B cell (primary cell): ENCODE data around the gene RNF26. TPM values are rescaled to one million over a fixed set of nuclear protein-coding genes. Genes with fewer than 3 reads are reported as not detected.

ENCODE experiments used
- ATAC-seq: fragments of 200-7000 bp; cut with Tn5 transposase; one replicate; pipeline ENCODE4 v1.10.0; 2021; ENCODE audit warnings: low read depth, mild to moderate bottlenecking, moderate number of reproducible peaks, moderate library complexity
- CTCF ChIA-PET: fragments of 350-600 bp; sonication (Branson Sonifier 250); formaldehyde crosslinking; loops from one replicate; lab custom pipeline; 2021; ENCODE audit warnings: antibody characterized with exemption, inconsistent platforms; lab: Charles Lee
- POLR2A ChIA-PET: fragments of 350-600 bp; sonication (Branson Sonifier 250); formaldehyde crosslinking; loops from one replicate; lab custom pipeline; 2021; ENCODE audit warnings: antibody characterized with exemption; lab: Charles Lee
- DNase-seq: peaks from one replicate; pipeline ENCODE4 v3.0.0; 2013
- H2AFZ ChIP-seq: 2 replicates; pipeline ENCODE4 v1.6.1; 2012; ENCODE audit warnings: mild to moderate bottlenecking, low read depth, low read length; ENCODE audit not compliant: insufficient read depth, poor library complexity, severe bottlenecking
- H3K27ac ChIP-seq, 2 donors: 1 replicate in 1 of 2; 2 replicates in 1 of 2; pipeline ENCODE4 v1.5.1; 2012 to 2013; ENCODE audit warnings: low read length in 2 of 2, mild to moderate bottlenecking in 2 of 2, moderate library complexity in 1 of 2
- H3K27me3 ChIP-seq, 4 experiments: fragments of 200-600 bp in 1 of 4; sonication (generic) in 1 of 4; replicated peaks in 1 of 4; 1 replicate in 2 of 4; 2 replicates in 2 of 4; pipeline versions ENCODE4 v1.6.1 to v1.7.0; 2013 to 2016; ENCODE audit warnings: low read length in 3 of 4, mild to moderate bottlenecking in 2 of 4, mixed read lengths in 1 of 4, moderate library complexity in 1 of 4; ENCODE audit not compliant: insufficient read depth in 4 of 4, control insufficient read depth in 3 of 4; ENCODE audit errors: control extremely low read depth in 1 of 4
- H3K36me3 ChIP-seq, 2 experiments: replicated peaks in 1 of 2; 1 replicate in 1 of 2; 2 replicates in 1 of 2; pipeline versions ENCODE4 v1.6.1 to v1.7.1; 2013; ENCODE audit warnings: low read length in 1 of 2; ENCODE audit not compliant: insufficient read depth in 2 of 2, control insufficient read depth in 1 of 2; ENCODE audit errors: control extremely low read depth in 1 of 2, extremely low read depth in 1 of 2
- H3K4me1 ChIP-seq, 2 donors: fragments of 200-600 bp in 1 of 2; sonication (generic) in 1 of 2; 1 replicate in 1 of 2; 2 replicates in 1 of 2; pipeline versions ENCODE4 v1.5.1 to v1.6.1; 2013 to 2017; ENCODE audit warnings: low read length in 2 of 2; ENCODE audit not compliant: control insufficient read depth in 2 of 2, insufficient read depth in 2 of 2
- H3K4me2 ChIP-seq: replicated peaks from 2 replicates; pipeline ENCODE3; 2012; ENCODE audit warnings: mild to moderate bottlenecking, low read depth, low read length; ENCODE audit not compliant: poor library complexity, severe bottlenecking
- H3K4me3 ChIP-seq, 5 experiments: fragments of 200-600 bp in 1 of 5; sonication (generic) in 1 of 5; 1 replicate in 3 of 5; 2 replicates in 2 of 5; pipeline versions ENCODE4 v1.5.1 to v1.7.0; 2011 to 2016; ENCODE audit warnings: low read length in 4 of 5, mild to moderate bottlenecking in 4 of 5, low read depth in 2 of 5, control low read depth in 1 of 5, moderate library complexity in 1 of 5; ENCODE audit not compliant: insufficient read depth in 1 of 5; ENCODE audit errors: control extremely low read depth in 1 of 5, extremely low read depth in 1 of 5
- H3K79me2 ChIP-seq: fragments of 200-600 bp; sonication (generic); one replicate; pipeline ENCODE4 v1.6.0; 2016; ENCODE audit warnings: low read length; ENCODE audit not compliant: control insufficient read depth, insufficient read depth
- H3K9ac ChIP-seq: fragments of 200-600 bp; sonication (generic); 2 replicates; pipeline ENCODE4 v1.6.1; 2017; ENCODE audit warnings: mild to moderate bottlenecking, low read length, moderate library complexity
- H3K9me3 ChIP-seq, 3 donors: one replicate each; pipeline versions ENCODE4 v1.6.1 to v1.7.1; 2013; ENCODE audit warnings: low read length in 2 of 3; ENCODE audit not compliant: control insufficient read depth in 2 of 3, insufficient read depth in 1 of 3; ENCODE audit errors: control extremely low read depth in 1 of 3
- H4K20me1 ChIP-seq: 2 replicates; pipeline ENCODE4 v1.6.0; 2012; ENCODE audit warnings: mild to moderate bottlenecking, low read length; ENCODE audit not compliant: insufficient read depth, control insufficient read depth, poor library complexity, severe bottlenecking
- H3K27ac Mint-ChIP-seq: one replicate; pipeline ENCODE4 v1.8.0; 2021; ENCODE audit warnings: mixed read lengths
- H3K27me3 Mint-ChIP-seq: one replicate; pipeline ENCODE4 v1.8.0; 2021; ENCODE audit warnings: mixed read lengths
- H3K4me1 Mint-ChIP-seq: one replicate; pipeline ENCODE4 v1.8.0; 2021; ENCODE audit warnings: mixed read lengths
- H3K4me3 Mint-ChIP-seq: one replicate; pipeline ENCODE4 v1.8.0; 2021; ENCODE audit warnings: mixed read lengths
- H3K9me3 Mint-ChIP-seq: one replicate; pipeline ENCODE4 v1.8.0; 2022; ENCODE audit warnings: mixed read lengths; ENCODE audit not compliant: insufficient read depth
- EZH2 ChIP-seq: IDR thresholded peaks from 2 replicates; pipeline ENCODE4 v1.6.1; 2012; ENCODE audit warnings: borderline replicate concordance, low read depth, mild to moderate bottlenecking, moderate library complexity, low read length; ENCODE audit not compliant: insufficient read depth, poor library complexity, severe bottlenecking
- WGBS: methylation state at CpG from one replicate; pipeline ENCODE4 v1.1.5; 2013; ENCODE audit warnings: missing lambda C conversion rate; ENCODE audit not compliant: insufficient coverage; 5-methylcytosine and 5-hydroxymethylcytosine counted together
- intact Hi-C: fragments of 100-400 bp; cut with micrococcal nuclease; formaldehyde crosslinking; loops from one replicate; pipeline ENCODE4 v1.10.0; 2022
- polyA plus RNA-seq: library from polyadenylated mRNA; depleted of rRNA; stranded (reverse); fragments of >200 nt; gene quantifications from 2 replicates; pipeline ENCODE4 v1.2.3, GENCODE V29; 2012
- total RNA-seq, 2 donors: library from RNA; stranded (reverse); fragments of 120-200 nt in 1 of 2; gene quantifications; 1 replicate in 1 of 2; 2 replicates in 1 of 2; pipeline versions ENCODE4 v1.2.3 to v1.2.4, GENCODE V29; 2013 to 2022
- TF ChIP-seq, protein P1 (sequence below): fragments of 200-600 bp; IDR thresholded peaks from one replicate; pipeline ENCODE4 v1.8.0; 2022; ENCODE audit warnings: antibody characterized with exemption, mild to moderate bottlenecking

RNF26 gene
- total and polyA plus RNA-seq, 2 donors (not counting 1 experiment from before 2014, with no cell fraction given) = 15.5 to 21.8 TPM

DNA sequence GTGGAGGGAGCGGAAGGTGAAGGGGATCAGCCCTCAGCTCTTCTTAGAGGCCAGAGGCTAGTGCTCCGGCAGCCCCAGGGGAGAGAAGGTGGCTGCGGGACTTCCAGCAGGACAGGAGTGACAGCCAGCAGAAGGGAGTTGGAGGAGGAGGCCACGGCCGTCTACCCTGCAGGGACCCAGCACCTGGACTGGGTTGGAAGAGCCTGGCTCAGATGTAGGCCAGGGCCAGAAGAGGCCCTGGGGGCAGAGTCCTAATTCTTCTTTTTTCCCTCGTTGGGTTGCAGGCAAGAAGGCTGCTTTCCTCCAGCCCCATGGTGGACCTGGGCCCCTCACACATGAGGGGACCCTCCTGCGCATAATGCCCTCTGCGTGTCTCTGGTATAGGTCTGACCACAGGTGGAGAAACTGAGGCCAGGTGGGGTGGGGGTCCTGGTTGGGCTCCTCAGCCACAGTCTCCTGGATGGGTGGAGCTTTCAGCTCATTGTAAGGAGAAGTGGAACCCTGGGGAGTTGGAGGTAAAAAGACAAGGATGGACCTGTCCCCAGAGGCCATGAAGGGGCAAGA lies 15.1 kb upstream of the RNF26 start:
- WGBS = 80% methylated on average over 7 of the region's 8 CpGs
- no peak overlapping the region for H3K4me3 ChIP-seq
- TF ChIP-seq, protein P1, sequence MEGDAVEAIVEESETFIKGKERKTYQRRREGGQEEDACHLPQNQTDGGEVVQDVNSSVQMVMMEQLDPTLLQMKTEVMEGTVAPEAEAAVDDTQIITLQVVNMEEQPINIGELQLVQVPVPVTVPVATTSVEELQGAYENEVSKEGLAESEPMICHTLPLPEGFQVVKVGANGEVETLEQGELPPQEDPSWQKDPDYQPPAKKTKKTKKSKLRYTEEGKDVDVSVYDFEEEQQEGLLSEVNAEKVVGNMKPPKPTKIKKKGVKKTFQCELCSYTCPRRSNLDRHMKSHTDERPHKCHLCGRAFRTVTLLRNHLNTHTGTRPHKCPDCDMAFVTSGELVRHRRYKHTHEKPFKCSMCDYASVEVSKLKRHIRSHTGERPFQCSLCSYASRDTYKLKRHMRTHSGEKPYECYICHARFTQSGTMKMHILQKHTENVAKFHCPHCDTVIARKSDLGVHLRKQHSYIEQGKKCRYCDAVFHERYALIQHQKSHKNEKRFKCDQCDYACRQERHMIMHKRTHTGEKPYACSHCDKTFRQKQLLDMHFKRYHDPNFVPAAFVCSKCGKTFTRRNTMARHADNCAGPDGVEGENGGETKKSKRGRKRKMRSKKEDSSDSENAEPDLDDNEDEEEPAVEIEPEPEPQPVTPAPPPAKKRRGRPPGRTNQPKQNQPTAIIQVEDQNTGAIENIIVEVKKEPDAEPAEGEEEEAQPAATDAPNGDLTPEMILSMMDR = no peak
- TF ChIP-seq EZH2 = no peak
- POLR2A ChIA-PET = no interaction called here
- peaks cover 35 to 57% of the 10 kb centered on the region in 2 donors for H3K4me1 ChIP-seq
- peak overlapping the region; percentile 24 for H3K4me2 ChIP-seq
- no peak overlapping the region for H3K27ac ChIP-seq
- intact Hi-C loops = no loop called here
- H3K27me3 Mint-ChIP-seq = peaks cover 13% of the 10 kb centered on the region
- H3K9ac ChIP-seq = no peak overlapping the region
- H3K4me3 Mint-ChIP-seq = peak overlapping the region; percentile 58
- H4K20me1 ChIP-seq = no peaks in the 10 kb centered on the region
- H3K9me3 ChIP-seq = peaks cover 0 to 9% (median 0%) of the 10 kb centered on the region in 3 donors
- ATAC-seq = no peak
- no peak for DNase-seq
- H3K9me3 Mint-ChIP-seq = no peaks in the 10 kb centered on the region
- no peaks in the 10 kb centered on the region for H3K36me3 ChIP-seq
- no peaks in the 10 kb centered on the region for H3K79me2 ChIP-seq
- H2AFZ ChIP-seq = no peak overlapping the region
- peak overlapping the region; percentile 22 for H3K27ac Mint-ChIP-seq
- CTCF ChIA-PET = interaction anchor here (1.2 kb wide), 1 partner anchor 113 kb away, joined by 3 read pairs; the partner anchor contains the start of gene CBL
- H3K4me1 Mint-ChIP-seq = peaks cover 42% of the 10 kb centered on the region
- H3K27me3 ChIP-seq = peaks cover 0 to 56% (median 22%) of the 10 kb centered on the region in 4 experiments

DNA sequence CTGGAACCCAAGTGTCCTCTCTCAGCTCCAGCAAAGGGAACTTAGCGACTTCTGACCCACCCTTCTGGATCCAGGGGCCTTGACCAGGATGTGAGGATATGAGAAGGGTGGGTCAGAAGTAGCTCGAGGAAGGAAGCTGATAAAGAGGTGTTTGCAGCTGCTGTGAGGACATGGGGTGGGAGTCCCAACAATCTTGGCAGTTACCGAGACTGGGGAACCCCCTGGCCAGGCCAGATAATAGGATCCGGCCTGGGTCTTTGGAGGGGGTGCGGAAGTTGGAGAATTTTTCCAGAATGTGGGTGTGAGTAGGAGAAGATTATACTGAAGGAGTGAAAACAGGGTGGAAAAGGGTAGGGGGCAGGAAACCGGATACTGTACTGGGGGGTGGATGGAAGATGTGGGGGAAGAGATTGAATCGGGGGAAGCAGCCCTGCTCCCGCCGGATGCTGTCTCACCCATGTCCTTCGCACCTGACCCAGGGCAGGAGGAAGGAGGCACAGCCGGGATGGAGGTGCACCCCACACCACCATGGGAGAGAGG lies 14.6 kb upstream of the RNF26 start:
- Mint-ChIP-seq H3K27ac (peak overlapping the region; percentile 51), H3K27me3 (peaks cover 13% of the 10 kb centered on the region), H3K9me3 (no peaks in the 10 kb centered on the region), H3K4me3 (peak overlapping the region; percentile 59), H3K4me1 (peaks cover 40% of the 10 kb centered on the region)
- CTCF ChIA-PET = no interaction called here
- no peak overlapping the region for H3K9ac ChIP-seq
- WGBS = 56% methylated on average over 9 of the region's 11 CpGs
- H3K36me3 ChIP-seq = no peaks in the 10 kb centered on the region
- intact Hi-C loops = no loop called here
- DNase-seq (no peak), ATAC-seq (no peak)
- H4K20me1 ChIP-seq = no peaks in the 10 kb centered on the region
- peaks cover 0 to 9% (median 0%) of the 10 kb centered on the region in 3 donors for H3K9me3 ChIP-seq
- H3K4me1 ChIP-seq = peaks cover 30 to 53% of the 10 kb centered on the region in 2 donors
- no peak overlapping the region for H3K27ac ChIP-seq
- peaks cover 0 to 51% (median 20%) of the 10 kb centered on the region in 4 experiments for H3K27me3 ChIP-seq
- TF ChIP-seq, protein P1 = no peak
- no peak for TF ChIP-seq EZH2
- POLR2A ChIA-PET = no interaction called here
- no peak overlapping the region for H3K4me3 ChIP-seq
- H3K4me2 ChIP-seq = no peak overlapping the region
- no peak overlapping the region for H2AFZ ChIP-seq
- H3K79me2 ChIP-seq = no peaks in the 10 kb centered on the region
